KMS-11 (cell line): ENCODE measurements around the gene DHX35.

Experiments
- H2AFZ ChIP-seq: fragments of 200-600 bp; sonication (generic); 2 replicates; pipeline ENCODE4 v1.6.1; 2016; ENCODE audit warnings: antibody characterized with exemption, mixed run types, low read depth
- H3K27ac ChIP-seq: fragments of 200-600 bp; sonication (generic); 2 replicates; pipeline ENCODE4 v1.6.1; 2016; ENCODE audit warnings: mild to moderate bottlenecking, mixed run types
- H3K27me3 ChIP-seq: fragments of 200-600 bp; sonication (generic); 2 replicates; pipeline ENCODE4 v1.6.1; 2017; ENCODE audit warnings: mild to moderate bottlenecking, low read depth, mixed run types, moderate library complexity; ENCODE audit not compliant: insufficient read depth
- H3K36me3 ChIP-seq: fragments of 200-600 bp; sonication (generic); 2 replicates; pipeline ENCODE4 v1.6.1; 2017; ENCODE audit warnings: mild to moderate bottlenecking, mixed run types; ENCODE audit not compliant: insufficient read depth
- H3K4me1 ChIP-seq: fragments of 200-600 bp; sonication (generic); 2 replicates; pipeline ENCODE4 v1.6.1; 2016; ENCODE audit warnings: mild to moderate bottlenecking, low read depth, mixed run types; ENCODE audit not compliant: poor library complexity, severe bottlenecking
- H3K4me2 ChIP-seq: fragments of 200-600 bp; sonication (generic); 2 replicates; pipeline ENCODE4 v1.7.0; 2016; ENCODE audit warnings: mild to moderate bottlenecking, mixed run types
- H3K4me3 ChIP-seq: fragments of 200-600 bp; sonication (generic); IDR thresholded peaks from 2 replicates; pipeline ENCODE4 v1.6.1; 2017; ENCODE audit warnings: low read depth, low read length, mixed read lengths; ENCODE audit not compliant: insufficient read depth
- H3K79me2 ChIP-seq: fragments of 200-600 bp; sonication (generic); 2 replicates; pipeline ENCODE4 v1.6.1; 2016; ENCODE audit warnings: low read depth, mixed run types; ENCODE audit not compliant: insufficient read depth
- H3K9ac ChIP-seq: fragments of 200-600 bp; sonication (generic); 2 replicates; pipeline ENCODE4 v1.6.1; 2016; ENCODE audit warnings: mild to moderate bottlenecking, mixed run types
- H4K20me1 ChIP-seq: fragments of 200-600 bp; sonication (generic); 2 replicates; pipeline ENCODE4 v1.6.1; 2016; ENCODE audit warnings: mild to moderate bottlenecking, mixed run types; ENCODE audit not compliant: insufficient read depth
- CTCF ChIP-seq: fragments of 200-600 bp; sonication (generic); conservative IDR thresholded peaks from 2 replicates; pipeline ENCODE4 v1.6.1; 2017; ENCODE audit warnings: low read depth, mild to moderate bottlenecking, antibody characterized with exemption, low read length, moderate library complexity, mixed read lengths

The DHX35 gene

GRCh38 chr20:38968090-38968489 lies 5.9 kb downstream of the DHX35 start:
- no peak overlapping the region for H3K4me3 ChIP-seq
- no peaks in the 10 kb centered on the region for H3K27me3 ChIP-seq
- no peak overlapping the region for H3K27ac ChIP-seq
- H3K36me3 ChIP-seq: no peaks in the 10 kb centered on the region
- peaks cover 20% of the 10 kb centered on the region for H3K79me2 ChIP-seq
- H3K4me2 ChIP-seq: no peak overlapping the region
- H3K4me1 ChIP-seq: peaks cover 9% of the 10 kb centered on the region
- no peaks in the 10 kb centered on the region for H4K20me1 ChIP-seq
- TF ChIP-seq CTCF: no peak
- H3K9ac ChIP-seq: no peak overlapping the region
- H2AFZ ChIP-seq: no peak overlapping the region

- Histone ChIP-seq H3K27ac (no peak overlapping the region), H2AFZ (no peak overlapping the region), H3K36me3 (no peaks in the 10 kb centered on the region)
These were observed 7.6 kb downstream of the DHX35 start for GRCh38 chr20:38969708-38970107.

GRCh38 chr20:38970302-38970701 lies 8.2 kb downstream of the DHX35 start:
- H3K9ac ChIP-seq: no peak overlapping the region
- H3K4me1 ChIP-seq: peaks cover 4% of the 10 kb centered on the region
- no peak overlapping the region for H3K4me2 ChIP-seq
- H3K27me3 ChIP-seq: no peaks in the 10 kb centered on the region
- no peaks in the 10 kb centered on the region for H4K20me1 ChIP-seq
- TF ChIP-seq CTCF: no peak
- H3K36me3 ChIP-seq: no peaks in the 10 kb centered on the region
- H3K27ac ChIP-seq: no peak overlapping the region
- H3K79me2 ChIP-seq: peaks cover 9% of the 10 kb centered on the region; the same call in 1 of the 2 replicates
- no peak overlapping the region for H2AFZ ChIP-seq
- H3K4me3 ChIP-seq: no peak overlapping the region

More at GRCh38 chr20:38969708-38970107, 7.6 kb downstream of the DHX35 start:
- H3K4me1 ChIP-seq: no peaks in the 10 kb centered on the region
- H3K9ac ChIP-seq: no peak overlapping the region
- no peak for TF ChIP-seq CTCF
- H4K20me1 ChIP-seq: no peaks in the 10 kb centered on the region
- H3K4me2 ChIP-seq: no peak overlapping the region
- H3K27me3 ChIP-seq: no peaks in the 10 kb centered on the region
- peaks cover 9% of the 10 kb centered on the region; the same call in 1 of the 2 replicates for H3K79me2 ChIP-seq
- no peak overlapping the region for H3K4me3 ChIP-seq

- H3K27me3 ChIP-seq: no peaks in the 10 kb centered on the region
- no peak overlapping the region for H3K9ac ChIP-seq
- H3K27ac ChIP-seq: no peak overlapping the region
- no peak overlapping the region for H2AFZ ChIP-seq
- H3K4me2 ChIP-seq: no peak overlapping the region
- no peak overlapping the region for H3K4me3 ChIP-seq
- no peaks in the 10 kb centered on the region for H3K36me3 ChIP-seq
- TF ChIP-seq CTCF: no peak
- peaks cover 15% of the 10 kb centered on the region for H3K4me1 ChIP-seq
- no peaks in the 10 kb centered on the region for H3K79me2 ChIP-seq
- no peaks in the 10 kb centered on the region for H4K20me1 ChIP-seq
These were observed 11.0 kb downstream of the DHX35 start for GRCh38 chr20:38973107-38973506.

GRCh38 chr20:38973645-38974044 lies 11.5 kb downstream of the DHX35 start:
- no peak overlapping the region for H3K4me3 ChIP-seq
- no peaks in the 10 kb centered on the region for H3K36me3 ChIP-seq
- H3K4me2 ChIP-seq: no peak overlapping the region
- no peaks in the 10 kb centered on the region for H3K79me2 ChIP-seq
- H3K27ac ChIP-seq: no peak overlapping the region
- H3K9ac ChIP-seq: no peak overlapping the region
- peaks cover 15% of the 10 kb centered on the region for H3K4me1 ChIP-seq
- no peak overlapping the region for H2AFZ ChIP-seq
- TF ChIP-seq CTCF: no peak
- no peaks in the 10 kb centered on the region for H3K27me3 ChIP-seq
- H4K20me1 ChIP-seq: no peaks in the 10 kb centered on the region
